Mucosa of stomach (tissue), 1 donor: Measurements from ENCODE around the gene FOXL2.
A peak's percentile ranks its signal among the peaks of the same experiment; 100 is the strongest.

Experiments used
- H3K27me3 ChIP-seq: one replicate; pipeline ENCODE4 v1.7.0; 2013; ENCODE audit warnings: mild to moderate bottlenecking, low read length; ENCODE audit not compliant: control insufficient read depth, insufficient read depth
- H3K36me3 ChIP-seq: one replicate; pipeline ENCODE4 v1.7.0; 2013; ENCODE audit warnings: low read length; ENCODE audit not compliant: control insufficient read depth, insufficient read depth
- H3K4me1 ChIP-seq: one replicate; pipeline ENCODE4 v1.7.0; 2013; ENCODE audit warnings: mild to moderate bottlenecking, low read length; ENCODE audit not compliant: control insufficient read depth, insufficient read depth
- H3K4me3 ChIP-seq: one replicate; pipeline ENCODE4 v1.7.0; 2013; ENCODE audit warnings: low read length
- H3K9ac ChIP-seq: one replicate; pipeline ENCODE4 v1.7.0; 2013; ENCODE audit warnings: mild to moderate bottlenecking, low read length, moderate library complexity
- H3K9me3 ChIP-seq: one replicate; pipeline ENCODE4 v1.7.0; 2013; ENCODE audit warnings: mild to moderate bottlenecking, low read length, moderate library complexity; ENCODE audit not compliant: control insufficient read depth
- donor health status: Pancreatic carcinoma.

Gene FOXL2

GRCh38 chr3:138915503-138916498 lies 31.1 kb downstream of the FOXL2 start:
- Histone ChIP-seq H3K9me3 (no peaks in the 10 kb centered on the region), H3K27me3 (no peaks in the 10 kb centered on the region), H3K4me1 (peaks cover 5% of the 10 kb centered on the region), H3K4me3 (peak overlapping the region; percentile 83), H3K36me3 (no peaks in the 10 kb centered on the region), H3K9ac (peak overlapping the region; percentile 94)

- Histone ChIP-seq H3K4me1 (peaks cover 5% of the 10 kb centered on the region), H3K9ac (peak overlapping the region; percentile 94), H3K4me3 (peak overlapping the region; percentile 83), H3K36me3 (no peaks in the 10 kb centered on the region), H3K27me3 (no peaks in the 10 kb centered on the region), H3K9me3 (no peaks in the 10 kb centered on the region)
These were observed 32.0 kb downstream of the FOXL2 start for GRCh38 chr3:138914870-138915502.

GRCh38 chr3:138913766-138914165 lies 33.2 kb downstream of the FOXL2 start:
- no peaks in the 10 kb centered on the region for H3K9me3 ChIP-seq
- H3K4me1 ChIP-seq, result peaks cover 5% of the 10 kb centered on the region
- no peak overlapping the region for H3K4me3 ChIP-seq
- H3K9ac ChIP-seq, result no peak overlapping the region
- no peaks in the 10 kb centered on the region for H3K27me3 ChIP-seq
- H3K36me3 ChIP-seq, result no peaks in the 10 kb centered on the region

GRCh38 chr3:138912237-138912636 lies 34.7 kb downstream of the FOXL2 start:
- H3K4me3 ChIP-seq, result no peak overlapping the region
- peaks cover 5% of the 10 kb centered on the region for H3K4me1 ChIP-seq
- H3K27me3 ChIP-seq, result no peaks in the 10 kb centered on the region
- no peak overlapping the region for H3K9ac ChIP-seq
- H3K9me3 ChIP-seq, result no peaks in the 10 kb centered on the region
- no peaks in the 10 kb centered on the region for H3K36me3 ChIP-seq

- Histone ChIP-seq H3K4me1 (peaks cover 5% of the 10 kb centered on the region), H3K9me3 (no peaks in the 10 kb centered on the region), H3K27me3 (no peaks in the 10 kb centered on the region)
These were observed 35.3 kb downstream of the FOXL2 start for GRCh38 chr3:138911621-138912020.

GRCh38 chr3:138909904-138910303 lies 37.0 kb downstream of the FOXL2 start:
- Histone ChIP-seq H3K36me3 (no peaks in the 10 kb centered on the region), H3K27me3 (no peaks in the 10 kb centered on the region), H3K9ac (no peak overlapping the region), H3K9me3 (no peaks in the 10 kb centered on the region), H3K4me1 (peaks cover 4% of the 10 kb centered on the region), H3K4me3 (no peak overlapping the region)

More at GRCh38 chr3:138911621-138912020, 35.3 kb downstream of the FOXL2 start:
- Histone ChIP-seq H3K9ac (no peak overlapping the region), H3K4me3 (no peak overlapping the region), H3K36me3 (no peaks in the 10 kb centered on the region)

- no peak overlapping the region for H3K4me3 ChIP-seq
- no peaks in the 10 kb centered on the region for H3K9me3 ChIP-seq
- H3K4me1 ChIP-seq, result no peaks in the 10 kb centered on the region
- H3K9ac ChIP-seq, result no peak overlapping the region
- H3K27me3 ChIP-seq, result no peaks in the 10 kb centered on the region
- no peaks in the 10 kb centered on the region for H3K36me3 ChIP-seq
These were observed 38.1 kb downstream of the FOXL2 start for GRCh38 chr3:138908846-138909245.

- Histone ChIP-seq H3K9ac (no peak overlapping the region), H3K4me1 (no peaks in the 10 kb centered on the region), H3K9me3 (no peaks in the 10 kb centered on the region), H3K27me3 (no peaks in the 10 kb centered on the region), H3K36me3 (no peaks in the 10 kb centered on the region), H3K4me3 (no peak overlapping the region)
These were observed 39.4 kb downstream of the FOXL2 start for GRCh38 chr3:138907539-138907938.

GRCh38 chr3:138902171-138902570 lies 44.8 kb downstream of the FOXL2 start:
- H3K4me3 ChIP-seq, result no peak overlapping the region
- H3K27me3 ChIP-seq, result no peaks in the 10 kb centered on the region
- peaks cover 18% of the 10 kb centered on the region for H3K4me1 ChIP-seq
- H3K9ac ChIP-seq, result no peak overlapping the region
- no peaks in the 10 kb centered on the region for H3K36me3 ChIP-seq
- no peaks in the 10 kb centered on the region for H3K9me3 ChIP-seq

- no peaks in the 10 kb centered on the region for H3K36me3 ChIP-seq
- H3K4me1 ChIP-seq, result peaks cover 18% of the 10 kb centered on the region
- no peak overlapping the region for H3K4me3 ChIP-seq
- H3K9me3 ChIP-seq, result no peaks in the 10 kb centered on the region
- no peaks in the 10 kb centered on the region for H3K27me3 ChIP-seq
- no peak overlapping the region for H3K9ac ChIP-seq
These were observed 45.4 kb downstream of the FOXL2 start for GRCh38 chr3:138901567-138901966.

GRCh38 chr3:138899351-138899991 lies 47.5 kb downstream of the FOXL2 start:
- H3K4me3 ChIP-seq, result no peak overlapping the region
- H3K9ac ChIP-seq, result no peak overlapping the region
- H3K27me3 ChIP-seq, result no peaks in the 10 kb centered on the region
- no peaks in the 10 kb centered on the region for H3K36me3 ChIP-seq
- no peaks in the 10 kb centered on the region for H3K9me3 ChIP-seq
- peaks cover 18% of the 10 kb centered on the region for H3K4me1 ChIP-seq

- H3K27me3 ChIP-seq, result no peaks in the 10 kb centered on the region
- H3K4me3 ChIP-seq, result no peak overlapping the region
- no peaks in the 10 kb centered on the region for H3K36me3 ChIP-seq
- H3K9me3 ChIP-seq, result no peaks in the 10 kb centered on the region
- H3K9ac ChIP-seq, result no peak overlapping the region
- peaks cover 18% of the 10 kb centered on the region for H3K4me1 ChIP-seq
These were observed 48.2 kb downstream of the FOXL2 start for GRCh38 chr3:138898708-138899107.
